SIG-M5 (cell line): ENCODE measurements around the gene SENP7.
"Not testable (repeated sequence)": the region's sequence is repeated elsewhere in the genome, so short reads cannot be mapped to it uniquely, and the experiment has no call there.

ENCODE experiments used
- DNase-seq: peaks from one replicate; lab custom pipeline; 2025; lab: John Stamatoyannopoulos, UW

Gene SENP7

GRCh38 chr3:101512646-101513418, at the start of gene SENP7:
TSS of gene SENP7 (minus strand) at chr3:101513212. CDS start at chr3:101513130, 82 bp downstream.
- DNase-seq, result no peak

- peak; percentile 64 for DNase-seq
Observed at GRCh38 chr3:101561630-101562328, 48.8 kb upstream of the SENP7 start, which contains the start of gene TRMT10C. TSS of gene TRMT10C (plus strand) at chr3:101561868. CDS start at chr3:101564782, 2,914 bp downstream.

DNA sequence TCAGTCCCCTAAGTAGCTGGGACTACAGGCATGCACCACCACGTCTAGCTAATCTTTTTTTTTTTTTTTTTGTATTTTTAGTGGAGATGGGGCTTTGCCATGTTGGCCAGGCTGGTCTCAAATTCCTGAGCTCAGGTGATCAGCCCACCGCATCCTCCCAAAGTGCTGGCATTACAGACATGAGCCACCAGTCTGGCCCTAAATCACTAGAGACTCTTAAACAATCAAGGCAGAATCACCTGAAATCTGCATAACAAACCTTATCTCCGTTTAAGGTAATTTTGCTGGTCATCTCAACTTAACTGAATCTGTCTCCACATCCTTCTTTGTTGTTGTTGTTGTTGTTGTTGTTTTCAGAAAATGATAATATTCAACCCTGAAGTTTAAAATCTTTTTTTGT, 43.1 kb upstream of the SENP7 start:
- DNase-seq, result no peak

DNA sequence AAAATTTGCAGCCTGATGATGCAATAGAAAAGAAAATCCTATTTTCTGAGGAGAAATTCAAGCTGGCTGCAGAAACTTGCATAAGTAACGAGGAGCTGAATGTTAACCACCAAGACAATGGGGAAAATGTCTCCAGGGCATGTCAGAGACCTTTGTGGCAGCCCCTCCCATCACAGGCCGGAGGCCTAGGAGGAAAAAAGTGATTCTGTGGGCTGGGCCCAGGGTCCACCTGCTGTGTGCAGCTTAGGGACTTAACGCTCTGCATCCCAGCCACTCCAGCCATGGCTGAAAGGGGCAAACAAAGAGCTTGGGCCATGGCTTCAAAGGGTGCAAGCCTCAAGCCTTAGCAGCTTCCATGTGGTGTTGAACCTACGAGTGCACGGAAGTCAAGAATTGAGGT, 40.4 kb upstream of the SENP7 start:
- not testable (repeated sequence) for DNase-seq

DNA sequence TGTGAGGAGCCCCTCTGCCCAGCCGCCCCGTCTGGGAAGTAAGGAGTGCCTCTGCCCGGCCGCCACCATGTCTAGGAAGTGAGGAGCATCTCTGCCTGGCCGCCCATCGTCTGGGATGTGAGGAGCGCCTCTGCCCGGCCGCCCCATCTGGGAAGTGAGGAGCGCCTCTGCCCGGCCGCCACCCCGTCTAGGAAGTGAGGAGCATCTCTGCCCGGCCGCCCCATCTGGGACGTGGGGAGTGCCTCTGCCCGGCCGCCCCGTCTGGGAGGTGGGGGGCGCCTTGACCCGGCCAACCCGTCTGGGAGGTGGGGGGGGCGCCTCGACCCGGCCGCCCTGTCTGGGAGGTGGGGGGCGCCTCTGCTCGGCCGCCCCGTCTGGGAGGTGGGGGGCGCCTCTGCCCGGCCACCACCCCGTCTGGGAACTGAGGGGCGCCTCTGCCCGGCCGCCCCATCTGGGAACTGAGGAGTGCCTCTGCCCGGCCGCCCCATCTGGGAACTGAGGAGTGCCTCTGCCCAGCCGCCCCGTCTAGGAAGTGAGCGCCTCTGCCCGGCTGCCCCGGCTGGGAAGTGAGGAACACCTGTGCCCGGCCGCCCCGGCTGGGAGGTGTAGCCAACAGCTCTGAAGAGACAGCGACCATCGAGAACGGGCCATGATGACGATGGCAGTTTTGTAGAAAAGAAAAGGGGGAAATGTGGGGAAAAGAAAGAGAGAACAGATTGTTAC, 38.5 kb upstream of the SENP7 start:
- not testable (repeated sequence) for DNase-seq

DNA sequence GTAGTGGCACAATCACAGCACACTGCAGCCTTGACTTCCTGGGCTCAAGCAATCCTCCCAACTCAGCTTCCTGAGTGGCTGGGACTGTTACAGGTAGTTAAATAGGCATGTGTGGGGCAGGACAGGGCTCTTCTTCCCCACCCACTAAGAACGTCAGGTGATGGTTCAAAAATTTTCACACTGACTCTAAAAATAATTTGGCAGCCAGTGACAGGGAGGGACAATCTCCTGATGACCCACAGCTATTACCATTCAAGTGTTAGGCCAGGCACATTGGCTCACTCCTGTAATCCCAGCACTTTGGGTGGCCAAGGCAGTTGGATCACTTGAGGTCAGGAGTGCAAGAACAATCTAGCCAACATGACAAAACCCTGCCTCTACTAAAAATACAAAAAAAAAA, 36.5 kb upstream of the SENP7 start:
- no peak for DNase-seq

DNA sequence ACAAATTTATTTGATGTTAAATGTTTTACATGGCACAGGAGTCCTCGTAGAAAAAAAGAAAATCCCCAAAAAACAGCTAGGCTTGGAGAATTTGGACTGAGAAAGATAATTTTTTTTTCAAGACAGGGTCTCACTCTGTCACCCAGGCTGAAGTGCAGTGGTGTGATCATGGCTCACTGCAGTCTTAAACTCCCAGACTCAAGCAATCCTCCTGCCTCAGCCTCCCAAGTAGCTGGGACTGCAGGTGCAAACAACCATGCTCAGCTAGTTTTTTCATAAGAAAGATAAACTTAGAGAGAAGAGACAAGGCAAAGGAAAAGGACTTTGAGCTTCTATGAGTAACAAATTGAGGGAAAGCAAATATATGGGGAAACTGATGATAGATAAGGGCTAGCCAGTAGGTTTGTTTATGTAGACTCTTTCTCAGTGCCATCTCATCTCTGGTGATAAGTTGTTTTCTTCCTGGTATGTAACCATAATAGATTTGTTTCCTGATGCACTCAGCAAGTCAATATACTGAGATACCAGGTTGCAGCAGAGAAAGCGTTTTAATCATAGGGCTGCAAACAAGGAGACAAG, 35.6 kb upstream of the SENP7 start:
- no peak for DNase-seq

DNA sequence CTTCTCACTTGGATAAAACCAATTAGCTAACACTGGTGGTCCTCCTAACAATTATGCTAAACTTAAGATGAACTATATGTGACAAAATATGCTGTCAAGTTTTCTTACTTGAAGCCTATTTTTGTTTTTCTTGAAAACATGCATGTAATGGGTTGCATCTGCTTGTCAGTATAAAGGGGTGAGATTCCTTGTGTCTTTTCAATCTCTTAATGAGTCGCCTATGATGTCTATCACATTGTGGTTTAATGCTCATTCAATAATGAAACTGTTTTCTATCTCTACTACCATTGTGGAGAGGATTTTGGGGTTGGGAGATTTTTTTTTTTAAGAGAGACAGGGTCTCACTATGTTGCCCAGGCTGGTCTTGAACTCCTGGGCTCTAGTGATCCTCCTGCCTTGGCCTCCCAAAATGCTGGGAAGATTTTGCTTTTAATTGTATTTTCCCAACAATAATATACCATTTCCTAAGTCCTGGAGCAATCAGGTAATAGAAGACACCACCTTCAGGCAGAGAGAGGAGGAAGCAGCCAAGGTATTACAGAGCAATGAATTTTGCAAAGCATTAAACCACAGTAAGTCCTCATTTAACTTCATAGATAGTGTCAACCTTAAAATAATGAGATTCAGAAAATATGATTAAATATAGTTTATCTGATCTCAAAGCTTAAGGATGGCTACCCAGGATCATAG, 31.3 kb upstream of the SENP7 start:
- no peak for DNase-seq

- DNase-seq, result no peak
Observed at GRCh38 chr3:101542957-101543356, 29.9 kb upstream of the SENP7 start.

DNA sequence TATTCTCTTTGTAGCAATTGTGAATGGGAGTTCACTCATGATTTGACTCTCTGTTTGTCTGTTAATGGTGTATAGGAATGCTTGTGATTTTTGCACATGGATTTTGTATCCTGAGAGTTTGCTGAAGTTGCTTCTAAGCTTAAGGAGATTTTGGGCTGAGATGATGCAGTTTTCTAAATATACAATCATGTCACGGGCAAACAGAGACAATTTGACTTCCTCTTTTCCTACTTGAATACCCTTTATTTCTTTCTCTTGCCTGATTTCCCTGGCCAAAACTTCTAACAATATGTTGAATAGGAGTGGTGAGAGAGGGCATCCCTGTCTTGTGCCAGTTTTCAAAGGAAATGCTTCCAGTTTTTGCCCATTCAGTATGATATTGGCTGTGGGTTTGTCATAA, 23.9 kb upstream of the SENP7 start:
- DNase-seq, result not testable (repeated sequence)

DNA sequence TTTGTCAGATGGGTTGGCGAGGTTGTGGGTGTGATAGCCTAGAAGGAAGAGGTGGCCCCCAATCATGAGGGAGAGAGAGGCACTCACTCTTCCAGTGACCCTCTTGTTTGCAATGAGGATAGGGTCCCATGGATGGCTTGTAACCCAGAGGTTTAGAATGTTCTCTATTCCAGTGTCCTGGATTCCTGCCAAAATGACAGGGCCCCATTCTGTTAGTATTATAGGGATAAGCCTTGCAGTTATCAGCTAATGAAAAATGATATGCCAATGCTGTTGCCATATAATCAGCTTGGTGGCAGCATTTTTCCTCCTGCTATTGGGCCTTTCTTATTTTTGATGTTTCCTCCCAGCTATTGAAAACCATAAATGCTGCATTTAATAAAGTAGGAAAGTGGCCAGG, 23.3 kb upstream of the SENP7 start:
- no peak for DNase-seq

GRCh38 chr3:101535221-101535620, 22.2 kb upstream of the SENP7 start:
- DNase-seq, result no peak

DNA sequence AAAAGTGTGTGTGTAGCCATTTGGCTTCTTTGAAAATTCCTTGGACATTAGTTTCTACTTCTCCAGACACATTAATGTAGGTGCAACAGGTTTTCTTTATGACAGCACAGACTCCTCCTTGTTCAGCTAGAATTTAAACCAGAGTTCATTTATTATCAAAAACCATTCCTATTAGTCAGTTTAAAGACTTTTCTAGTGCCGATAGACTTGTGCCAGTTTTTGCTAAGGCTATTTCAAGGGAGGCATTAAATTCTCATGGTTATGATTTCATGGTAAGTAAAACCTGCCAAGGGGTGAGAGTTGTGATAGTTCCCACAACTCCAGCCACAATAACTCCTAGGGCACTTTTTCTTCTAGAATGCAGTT, 20.6 kb upstream of the SENP7 start:
- no peak for DNase-seq

DNA sequence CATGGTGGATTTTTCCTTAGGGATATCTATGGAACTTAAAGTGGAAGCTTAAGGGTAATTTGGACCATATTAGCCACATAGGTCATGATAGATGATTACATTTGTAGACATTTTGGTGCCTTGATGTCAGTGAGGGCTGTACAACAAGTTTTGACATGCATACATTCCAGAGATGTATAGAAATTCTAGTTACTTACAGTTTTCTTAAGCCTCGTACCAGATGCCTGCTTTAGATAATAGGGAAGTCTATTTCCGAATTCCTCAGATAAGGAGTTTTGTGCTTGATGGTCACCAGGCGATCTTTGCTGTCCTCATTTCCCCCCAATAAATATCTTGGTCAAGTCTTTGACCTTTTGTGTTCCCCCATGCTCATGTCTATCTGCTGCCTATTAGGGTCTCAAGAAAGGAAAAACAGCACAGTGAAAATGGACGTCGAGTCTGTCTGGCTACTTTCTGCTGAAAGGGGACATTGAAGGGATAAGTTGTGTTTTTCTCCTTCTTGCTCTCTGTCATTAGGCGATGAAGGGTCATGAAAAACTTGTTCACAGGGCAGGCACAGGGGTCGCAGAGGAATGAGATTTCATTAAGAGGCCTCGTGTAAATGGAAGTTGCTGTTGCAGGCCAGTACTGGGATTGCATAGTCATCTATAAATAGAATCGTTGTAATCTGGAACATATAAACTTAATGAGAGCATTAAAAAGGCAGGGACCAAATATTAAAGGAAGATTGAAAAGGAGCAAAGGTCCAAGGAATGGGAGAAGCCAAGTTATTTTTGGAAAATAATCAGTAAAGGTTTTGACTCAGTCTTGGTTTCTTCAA, 20.0 kb upstream of the SENP7 start:
- DNase-seq, result no peak

- DNase-seq, result no peak
Observed at GRCh38 chr3:101531473-101532086, 18.6 kb upstream of the SENP7 start.

DNA sequence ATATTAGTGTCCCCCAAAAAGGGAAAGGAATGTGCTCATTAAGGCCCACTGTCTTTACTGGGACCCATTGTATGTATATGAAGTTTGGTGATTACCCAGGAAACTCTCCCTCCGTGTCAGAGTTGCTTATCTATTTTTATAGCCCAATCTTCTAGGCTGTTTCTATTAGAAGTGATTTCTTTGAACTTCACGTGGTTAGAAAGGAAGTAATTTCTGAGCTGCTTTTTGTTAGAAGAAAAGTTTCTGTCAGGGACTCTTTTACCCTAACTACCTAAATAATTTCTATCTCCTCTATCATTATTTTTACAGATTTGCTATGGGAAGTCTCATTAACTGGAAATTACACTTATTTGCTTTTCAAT, 17.7 kb upstream of the SENP7 start:
- DNase-seq, result no peak

DNA sequence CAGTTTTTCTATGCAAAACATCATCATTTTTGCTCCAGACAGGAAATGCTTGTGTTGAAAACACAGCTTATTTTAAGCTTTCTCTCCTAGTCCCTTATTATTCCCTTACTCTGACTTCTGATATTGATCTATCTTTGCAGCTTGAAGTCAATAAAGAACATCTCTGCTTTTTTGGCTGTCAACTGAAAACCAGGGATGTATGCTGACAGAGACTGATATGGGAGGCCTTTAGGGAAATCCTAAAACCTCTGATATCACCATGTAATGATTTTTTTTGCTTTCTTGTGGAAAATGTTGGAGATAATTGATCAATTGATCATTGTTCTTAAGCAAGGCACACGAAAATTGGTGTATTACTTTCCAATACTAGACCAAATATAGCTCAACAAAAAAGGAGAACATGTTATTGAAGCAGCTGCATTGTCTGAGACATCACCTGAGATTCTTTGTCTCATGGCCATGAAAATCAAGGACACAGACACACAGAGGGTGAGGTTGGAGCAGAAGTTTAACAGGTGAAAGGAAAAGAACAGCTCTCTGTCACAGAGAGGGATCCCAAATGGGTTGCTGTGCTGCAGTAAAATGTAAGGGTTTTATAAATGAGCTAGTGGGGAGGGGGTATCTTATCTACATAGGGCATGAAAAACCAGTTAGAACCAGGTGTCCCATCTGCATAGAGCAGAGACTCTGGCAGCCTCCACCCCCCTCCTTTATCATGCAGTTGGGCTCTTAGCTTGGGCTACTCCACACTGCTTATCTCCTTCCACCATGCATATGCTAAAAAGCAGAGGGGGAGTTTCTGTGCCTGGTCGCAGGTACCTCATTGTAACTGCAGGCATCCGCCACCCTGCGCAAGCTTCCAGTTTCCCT, 17.0 kb upstream of the SENP7 start:
- no peak for DNase-seq

- DNase-seq, result no peak
Observed at GRCh38 chr3:101527906-101528305, 14.9 kb upstream of the SENP7 start.

DNA sequence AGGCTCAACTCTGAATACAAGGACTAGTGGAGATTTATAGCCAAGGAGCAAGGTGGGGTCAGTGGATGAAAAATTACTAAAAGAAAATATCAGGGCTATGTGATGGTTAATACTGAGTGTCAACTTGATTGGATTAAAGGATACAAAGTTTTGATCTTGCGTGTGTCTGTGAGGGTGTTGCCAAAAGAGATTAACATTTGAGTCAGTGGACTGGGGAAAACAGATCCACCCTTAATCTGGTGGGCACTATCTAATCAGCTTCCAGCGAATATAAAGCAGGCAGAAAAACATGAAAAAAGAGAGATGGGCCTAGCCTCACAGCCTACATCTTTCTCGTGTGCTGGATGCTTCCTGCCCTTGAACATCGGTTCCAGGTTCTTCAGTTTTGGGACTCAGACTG, 14.4 kb upstream of the SENP7 start:
- DNase-seq, result no peak
